H9 (cell line): Measurements from ENCODE around the gene ITGB8. TPM values are rescaled to one million over a fixed set of nuclear protein-coding genes. Genes with fewer than 3 reads are reported as not detected.

Experiments used
- DNase-seq: peaks from one replicate; pipeline ENCODE4 v3.0.0-alpha.2; 2017
- H2AFZ ChIP-seq: one replicate; pipeline ENCODE4 v1.6.1; 2013; ENCODE audit warnings: mild to moderate bottlenecking, low read length, control low read depth, moderate library complexity
- H2AK5ac ChIP-seq: 2 replicates; pipeline ENCODE4 v1.6.1; 2013; ENCODE audit warnings: low read length, control low read depth, mixed read lengths; ENCODE audit not compliant: insufficient read length
- H2BK120ac ChIP-seq: one replicate; pipeline ENCODE4 v1.6.1; 2013; ENCODE audit warnings: low read depth, mild to moderate bottlenecking, low read length, control low read depth, inconsistent platforms; ENCODE audit not compliant: poor library complexity, severe bottlenecking
- H2BK12ac ChIP-seq: 2 replicates; pipeline ENCODE4 v1.6.1; 2013; ENCODE audit warnings: low read length, control low read depth, mixed read lengths, low read depth; ENCODE audit not compliant: insufficient read length
- H2BK15ac ChIP-seq: 2 replicates; pipeline ENCODE4 v1.6.1; 2013; ENCODE audit warnings: low read depth, low read length, control low read depth
- H2BK20ac ChIP-seq: one replicate; pipeline ENCODE4 v1.6.1; 2013; ENCODE audit warnings: low read depth, mild to moderate bottlenecking, low read length, control low read depth, inconsistent platforms; ENCODE audit not compliant: poor library complexity, severe bottlenecking
- H2BK5ac ChIP-seq: 2 replicates; pipeline ENCODE4 v1.6.1; 2013; ENCODE audit warnings: low read length, control low read depth, mixed read lengths; ENCODE audit not compliant: insufficient read length
- H3K14ac ChIP-seq: 2 replicates; pipeline ENCODE4 v1.6.1; 2013; ENCODE audit warnings: low read length, control low read depth; ENCODE audit not compliant: insufficient read depth
- H3K18ac ChIP-seq: 2 replicates; pipeline ENCODE4 v1.6.1; 2013; ENCODE audit warnings: low read depth, mild to moderate bottlenecking, mixed read lengths, low read length, control low read depth; ENCODE audit not compliant: insufficient read length
- H3K23ac ChIP-seq: 2 replicates; pipeline ENCODE4 v1.6.1; 2013; ENCODE audit warnings: low read length, control low read depth, mixed read lengths, low read depth; ENCODE audit not compliant: insufficient read length
- H3K23me2 ChIP-seq: 2 replicates; pipeline ENCODE4 v1.6.1; 2013; ENCODE audit warnings: low read depth, mild to moderate bottlenecking, mixed read lengths, low read length, control low read depth; ENCODE audit not compliant: insufficient read length, poor library complexity, severe bottlenecking
- H3K27ac ChIP-seq: 2 replicates; pipeline ENCODE4 v1.5.1; 2013; ENCODE audit warnings: low read length, control low read depth, mixed read lengths, low read depth; ENCODE audit not compliant: insufficient read length
- H3K27me3 ChIP-seq: 2 replicates; pipeline ENCODE4 v1.6.1; 2013; ENCODE audit warnings: low read length, control low read depth, inconsistent platforms; ENCODE audit not compliant: insufficient read depth
- H3K4ac ChIP-seq: 2 replicates; pipeline ENCODE4 v1.6.1; 2013; ENCODE audit warnings: low read depth, mild to moderate bottlenecking, control low read depth, inconsistent platforms, low read length, moderate library complexity
- H3K4me1 ChIP-seq: 2 replicates; pipeline ENCODE4 v1.6.1; 2013; ENCODE audit warnings: low read length, control low read depth, inconsistent platforms; ENCODE audit not compliant: insufficient read depth
- H3K4me2 ChIP-seq: 2 replicates; pipeline ENCODE4 v1.6.1; 2013; ENCODE audit warnings: low read length, control low read depth, mixed read lengths; ENCODE audit not compliant: insufficient read length, insufficient read depth
- H3K56ac ChIP-seq: 2 replicates; pipeline ENCODE4 v1.6.1; 2013; ENCODE audit warnings: low read depth, mild to moderate bottlenecking, mixed read lengths, low read length, control low read depth; ENCODE audit not compliant: insufficient read length
- H3K79me1 ChIP-seq: 2 replicates; pipeline ENCODE4 v1.6.1; 2013; ENCODE audit warnings: low read depth, mild to moderate bottlenecking, moderate library complexity, low read length, control low read depth, inconsistent platforms; ENCODE audit not compliant: insufficient read depth, poor library complexity, severe bottlenecking
- H3K79me2 ChIP-seq: 2 replicates; pipeline ENCODE4 v1.6.1; 2013; ENCODE audit warnings: low read length, control low read depth, inconsistent platforms; ENCODE audit not compliant: insufficient read depth
- H3K9ac ChIP-seq: 2 replicates; pipeline ENCODE4 v1.6.1; 2013; ENCODE audit warnings: low read length, control low read depth, mixed read lengths; ENCODE audit not compliant: insufficient read length; ENCODE audit errors: extremely low read depth
- H3K9me3 ChIP-seq: one replicate; pipeline ENCODE4 v1.6.1; 2013; ENCODE audit warnings: low read depth, low read length, inconsistent platforms; ENCODE audit not compliant: control insufficient read depth
- H3T11ph ChIP-seq: one replicate; pipeline ENCODE4 v1.6.1; 2013; ENCODE audit warnings: mild to moderate bottlenecking, low read length, control low read depth, inconsistent platforms
- H4K20me1 ChIP-seq: one replicate; pipeline ENCODE4 v1.6.1; 2013; ENCODE audit not compliant: control insufficient read depth, insufficient read length, insufficient read depth
- H4K5ac ChIP-seq: 2 replicates; pipeline ENCODE4 v1.6.1; 2013; ENCODE audit warnings: low read depth, mild to moderate bottlenecking, mixed read lengths, low read length, control low read depth; ENCODE audit not compliant: insufficient read length
- H4K8ac ChIP-seq: replicated peaks from 2 replicates; pipeline ENCODE4 v1.6.1; 2013; ENCODE audit warnings: low read length, control low read depth, mixed read lengths, low read depth; ENCODE audit not compliant: insufficient read length
- H4K91ac ChIP-seq: 2 replicates; pipeline ENCODE4 v1.6.1; 2013; ENCODE audit warnings: low read depth, mild to moderate bottlenecking, moderate library complexity, mixed read lengths, low read length, control low read depth; ENCODE audit not compliant: insufficient read length
- H3K27ac Mint-ChIP-seq, 3 experiments: 2 replicates in 2 of 3; 3 replicates in 1 of 3; pipeline ENCODE4 v1.8.0; 2020 to 2021; ENCODE audit warnings: mixed read lengths in 3 of 3, mild to moderate bottlenecking in 1 of 3, moderate library complexity in 1 of 3
- H3K27me3 Mint-ChIP-seq: 2 replicates; pipeline ENCODE4 v1.8.0; 2021; ENCODE audit warnings: low read depth, mild to moderate bottlenecking, moderate library complexity, mixed read lengths
- H3K36me3 Mint-ChIP-seq, 3 experiments: 2 replicates in 2 of 3; 3 replicates in 1 of 3; pipeline ENCODE4 v1.8.0; 2020 to 2021; ENCODE audit warnings: low read depth in 3 of 3, mixed read lengths in 3 of 3; ENCODE audit not compliant: insufficient read depth in 1 of 3
- H3K4me1 Mint-ChIP-seq, 2 experiments: 2 replicates each; pipeline ENCODE4 v1.8.0; 2020; ENCODE audit warnings: mixed read lengths in 2 of 2
- H3K4me3 Mint-ChIP-seq, 2 experiments: 2 replicates in 1 of 2; 3 replicates in 1 of 2; pipeline ENCODE4 v1.8.0; 2020 to 2021; ENCODE audit warnings: mild to moderate bottlenecking in 2 of 2, mixed read lengths in 2 of 2, moderate library complexity in 1 of 2
- H3K9me3 Mint-ChIP-seq, 2 experiments: 2 replicates in 1 of 2; 3 replicates in 1 of 2; pipeline ENCODE4 v1.8.0; 2020; ENCODE audit warnings: mild to moderate bottlenecking in 2 of 2, mixed read lengths in 2 of 2, moderate library complexity in 1 of 2
- CTCF ChIP-seq: fragments of 200-600 bp; sonication (generic); conservative IDR thresholded peaks from 3 replicates; pipeline ENCODE4 v1.8.0; 2021; ENCODE audit warnings: antibody characterized with exemption, mild to moderate bottlenecking
- WGBS: extraction: QIAGEN DNeasy Blood & Tissue Kit; methylation state at CpG from one replicate; pipeline ENCODE4 v1.1.7; 2013; ENCODE audit warnings: missing lambda C conversion rate, low lambda C conversion rate, mixed read lengths; ENCODE audit not compliant: insufficient read length; ENCODE audit errors: extremely low coverage; 5-methylcytosine and 5-hydroxymethylcytosine counted together
- total RNA-seq: library from RNA; stranded (reverse); gene quantifications from 2 replicates; pipeline ENCODE4 v1.2.1, GENCODE V29; 2021

Gene ITGB8
- total RNA-seq, 1 experiment from 2014 or later, result 7.6 TPM

GRCh38 chr7:20326342-20326741 lies 4.4 kb upstream of the ITGB8 start:
- H3K27me3 Mint-ChIP-seq, result peaks cover 3% of the 10 kb centered on the region
- Histone ChIP-seq H2BK12ac (no peak overlapping the region), H3K9me3 (no peaks in the 10 kb centered on the region), H4K20me1 (no peaks in the 10 kb centered on the region), H3K56ac (no peak overlapping the region), H3K14ac (no peak overlapping the region), H3K4ac (no peak overlapping the region), H2BK5ac (no peak overlapping the region), H3T11ph (no peak overlapping the region), H2BK20ac (no peak overlapping the region), H2BK120ac (no peak overlapping the region), H3K9ac (no peak overlapping the region), H4K91ac (no peak overlapping the region), H3K27ac (no peak overlapping the region), H2AFZ (no peak overlapping the region), H3K4me2 (no peak overlapping the region), H3K23me2 (peaks cover 14% of the 10 kb centered on the region), H2AK5ac (no peak overlapping the region), H4K5ac (no peak overlapping the region), H3K4me1 (no peaks in the 10 kb centered on the region), H3K79me1 (no peaks in the 10 kb centered on the region), H3K23ac (no peak overlapping the region), H3K18ac (no peak overlapping the region), H4K8ac (no peak overlapping the region), H2BK15ac (no peak overlapping the region), H3K79me2 (no peaks in the 10 kb centered on the region), H3K27me3 (no peaks in the 10 kb centered on the region)
- no peak overlapping the region for H3K4me3 Mint-ChIP-seq
- no peak for TF ChIP-seq CTCF
- no peaks in the 10 kb centered on the region; a peak in 1 of 7 replicates for H3K36me3 Mint-ChIP-seq
- no peaks in the 10 kb centered on the region; a peak in 3 of 5 replicates for H3K9me3 Mint-ChIP-seq
- peaks cover 12 to 15% of the 10 kb centered on the region in 2 experiments for H3K4me1 Mint-ChIP-seq
- no CpG with 5 or more reads among the region's 4 CpGs for WGBS
- H3K27ac Mint-ChIP-seq, result no peak overlapping the region
- DNase-seq, result no peak
